HepG2 (cell line): Measurements from ENCODE around the gene TAGAP. TPM values are rescaled to one million over a fixed set of nuclear protein-coding genes. Genes with fewer than 3 reads are reported as not detected.

Experiments used
- ATAC-seq: fragments of 200-7000 bp; cut with Tn5 transposase; 3 replicates; pipeline ENCODE4 v1.9.1; 2020; ENCODE audit warnings: mild to moderate bottlenecking, moderate library complexity
- BruUV-seq: library from RNA; stranded (reverse); fragments of 400-500 nt; replicated peaks from 2 replicates; lab custom pipeline; 2021; lab: Mats Ljungman, UMichigan
- CTCF ChIA-PET: fragments of 300-600 bp; formaldehyde crosslinking; extraction: SDS; loops from one replicate; lab custom pipeline; 2021; ENCODE audit warnings: low total read pairs, inconsistent platforms, low intra/inter-chr PET ratio; lab: Yijun Ruan, JAX
- POLR2A ChIA-PET: fragments of 350-600 bp; sonication (Branson Sonifier 250); formaldehyde crosslinking; loops from one replicate; lab custom pipeline; 2020; ENCODE audit warnings: antibody characterized with exemption, inconsistent platforms; lab: Yijun Ruan, JAX
- DNase-seq: peaks from one replicate; pipeline ENCODE4 v3.0.0-alpha.2; 2015; ENCODE audit warnings: low spot score
- FAIRE-seq: peaks from 3 replicates; lab custom pipeline; 2011; peaks lifted over from hg19 to GRCh38; lab: Jason Lieb, UNC
- H2AFZ ChIP-seq: one replicate; pipeline ENCODE4 v1.6.1; 2011; ENCODE audit warnings: low read length, inconsistent platforms
- H3K27ac ChIP-seq: fragments of 300-600 bp; 3 replicates; pipeline ENCODE4 v1.8.0; 2011; ENCODE audit warnings: mixed run types, mild to moderate bottlenecking, mixed read lengths, low read length, inconsistent platforms; ENCODE audit not compliant: insufficient read depth; ENCODE audit errors: extremely low read length
- H3K27me3 ChIP-seq, 2 experiments: fragments of 200-600 bp in 1 of 2; 2 replicates in 1 of 2; 3 replicates in 1 of 2; pipeline versions ENCODE4 v1.6.0 to v1.8.0; 2011; ENCODE audit warnings: low read length in 2 of 2, mild to moderate bottlenecking in 2 of 2, moderate library complexity in 2 of 2, inconsistent platforms in 1 of 2; ENCODE audit not compliant: insufficient read depth in 2 of 2, control insufficient read depth in 1 of 2
- H3K36me3 ChIP-seq, 2 experiments: fragments of 200-600 bp in 1 of 2; replicated peaks in 1 of 2; 2 replicates in 1 of 2; 3 replicates in 1 of 2; pipeline versions ENCODE4 v1.5.1 to v1.8.0; 2011; ENCODE audit warnings: low read length in 2 of 2, inconsistent platforms in 1 of 2; ENCODE audit not compliant: insufficient read depth in 2 of 2, control insufficient read depth in 1 of 2
- H3K4me1 ChIP-seq: 2 replicates; pipeline ENCODE4 v1.5.1; 2012; ENCODE audit warnings: low read length, inconsistent platforms; ENCODE audit not compliant: insufficient read depth
- H3K4me2 ChIP-seq: 2 replicates; pipeline ENCODE4 v1.6.0; 2011; ENCODE audit warnings: low read depth, low read length, inconsistent platforms
- H3K4me3 ChIP-seq, 3 experiments: fragments of 200-600 bp in 1 of 3; sonication (generic), shearing (Covaris generic) in 1 of 3; replicated peaks in 1 of 3; 2 replicates each; pipeline ENCODE4 v1.5.1; 2011 to 2016; ENCODE audit warnings: low read length in 3 of 3, inconsistent platforms in 2 of 3, low read depth in 2 of 3, mild to moderate bottlenecking in 2 of 3, control low read depth in 1 of 3, mixed read lengths in 1 of 3; ENCODE audit not compliant: insufficient read depth in 1 of 3
- H3K79me2 ChIP-seq: one replicate; pipeline ENCODE4 v1.6.1; 2011; ENCODE audit warnings: low read length, inconsistent platforms; ENCODE audit not compliant: insufficient read depth
- H3K9ac ChIP-seq: 2 replicates; pipeline ENCODE4 v1.6.0; 2011; ENCODE audit warnings: mild to moderate bottlenecking, low read depth, low read length, inconsistent platforms; ENCODE audit not compliant: insufficient read depth
- H3K9me3 ChIP-seq: 2 replicates; pipeline ENCODE4 v1.5.1; 2012; ENCODE audit warnings: mild to moderate bottlenecking, low read length
- H4K20me1 ChIP-seq: 2 replicates; pipeline ENCODE4 v1.6.0; 2011; ENCODE audit warnings: inconsistent platforms, mild to moderate bottlenecking, low read length, moderate library complexity; ENCODE audit not compliant: insufficient read depth
- DNMT3B ChIP-seq: conservative IDR thresholded peaks from 2 replicates; pipeline ENCODE4 v1.6.1; 2016; ENCODE audit warnings: missing biosample characterization, control low read depth
- FOSL1 ChIP-seq: sonication (generic); formaldehyde crosslinking; IDR thresholded peaks from 2 replicates; pipeline ENCODE4 v1.9.0; 2021; ENCODE audit warnings: missing genetic modification reagents, borderline replicate concordance
- FOXA1 ChIP-seq, 2 experiments: fragments of 450-650 bp in 1 of 2; sonication (generic) in 1 of 2; formaldehyde crosslinking in 1 of 2; IDR thresholded peaks; 2 replicates each; pipeline versions ENCODE4 v1.4.0 to v1.6.1; 2016 to 2020; ENCODE audit warnings: missing genetic modification reagents in 1 of 2
- MATR3 ChIP-seq: sonication (generic); formaldehyde crosslinking; IDR thresholded peaks from 2 replicates; pipeline ENCODE4 v1.4.0; 2020; ENCODE audit warnings: missing genetic modification reagents
- MYC ChIP-seq: sonication (generic); formaldehyde crosslinking; IDR thresholded peaks from 2 replicates; pipeline ENCODE4 v1.9.0; 2021; ENCODE audit warnings: missing genetic modification reagents, borderline replicate concordance
- PTBP1 ChIP-seq: fragments of 200-400 bp; formaldehyde crosslinking; IDR thresholded peaks from 2 replicates; pipeline ENCODE4 v1.6.1; 2018; ENCODE audit warnings: low read length, low read depth; ENCODE audit not compliant: poor library complexity, severe bottlenecking
- SMARCE1 ChIP-seq: fragments of 450-650 bp; IDR thresholded peaks from 2 replicates; pipeline ENCODE4 v1.6.1; 2017; ENCODE audit warnings: borderline replicate concordance
- SNAPC2 ChIP-seq: sonication (generic); formaldehyde crosslinking; IDR thresholded peaks from 2 replicates; pipeline ENCODE4 v1.8.1; 2022; ENCODE audit warnings: mild to moderate bottlenecking, missing genetic modification reagents
- ZNF34 ChIP-seq: sonication (generic); formaldehyde crosslinking; IDR thresholded peaks from 2 replicates; pipeline ENCODE4 v1.4.0; 2020; ENCODE audit warnings: mild to moderate bottlenecking, missing genetic modification reagents, borderline replicate concordance
- ZNF451 ChIP-seq: sonication (generic); formaldehyde crosslinking; IDR thresholded peaks from 2 replicates; pipeline ENCODE4 v1.5.0; 2020; ENCODE audit warnings: mild to moderate bottlenecking, missing genetic modification reagents
- ZNF781 ChIP-seq: sonication (generic); formaldehyde crosslinking; IDR thresholded peaks from 2 replicates; pipeline ENCODE4 v1.5.1; 2020; ENCODE audit warnings: borderline replicate concordance, mild to moderate bottlenecking, missing genetic modification reagents; ENCODE audit errors: not compliant biosample characterization
- ZSCAN20 ChIP-seq: sonication (generic); formaldehyde crosslinking; IDR thresholded peaks from 2 replicates; pipeline ENCODE4 v1.4.0; 2020; ENCODE audit warnings: missing genetic modification reagents, mild to moderate bottlenecking, borderline replicate concordance
- ZSCAN25 ChIP-seq: sonication (generic); formaldehyde crosslinking; IDR thresholded peaks from 2 replicates; pipeline ENCODE4 v1.8.0; 2022; ENCODE audit warnings: mild to moderate bottlenecking, missing genetic modification reagents
- ZSCAN31 ChIP-seq: sonication (generic); formaldehyde crosslinking; IDR thresholded peaks from 2 replicates; pipeline ENCODE4 v1.5.0; 2020; ENCODE audit warnings: low read depth, mild to moderate bottlenecking, missing genetic modification reagents
- WGBS: methylation state at CpG from one replicate; pipeline ENCODE4 v1.1.6; 2017; ENCODE audit warnings: low lambda C conversion rate; 5-methylcytosine and 5-hydroxymethylcytosine counted together
- in situ Hi-C: cut with HindIII; loops from 2 replicates; pipeline ENCODE4 v1.10.0; 2017; ENCODE audit warnings: low pct_unique_long_range_greater_than_20kb; ENCODE audit not compliant: extremely low pct_ligation_motif_present
- intact Hi-C: fragments of 100-400 bp; cut with micrococcal nuclease; formaldehyde crosslinking; loops from one replicate; pipeline ENCODE4 v1.10.0; 2022; ENCODE audit not compliant: unreplicated experiment
- polyA plus RNA-seq, 8 experiments: library from polyadenylated mRNA; depleted of rRNA in 3 of 8; stranded (reverse) in 7 of 8; unstranded in 1 of 8; fragments of >200 nt; fragmentation: Illumina TruSeq in 4 of 8; extraction: Trizol in 4 of 8; gene quantifications; 2 replicates each; pipeline versions ENCODE4 v1.2.1 to v1.2.3, GENCODE V29; 2011 to 2016; ENCODE audit warnings: low read depth in 4 of 8, missing spikeins in 1 of 8, mixed read lengths in 1 of 8; ENCODE audit not compliant: insufficient read depth in 1 of 8
- total RNA-seq, 5 experiments: library from RNA; depleted of rRNA; stranded (reverse); fragments of >200 nt; fragmentation: Illumina TruSeq; extraction: Trizol; gene quantifications; 2 replicates each; pipeline ENCODE4 v1.2.3, GENCODE V29; 2016; ENCODE audit warnings: low read depth in 1 of 5
- TF ChIP-seq, protein P1 (sequence below): sonication (generic); formaldehyde crosslinking; IDR thresholded peaks from 2 replicates; pipeline ENCODE4 v1.5.0; 2020; ENCODE audit warnings: missing genetic modification reagents
- TF ChIP-seq, protein P2 (sequence below): sonication (generic); formaldehyde crosslinking; IDR thresholded peaks from 2 replicates; pipeline ENCODE4 v1.5.0; 2020; ENCODE audit warnings: missing genetic modification reagents
- TF ChIP-seq, protein P3 (sequence below): sonication (generic); formaldehyde crosslinking; conservative IDR thresholded peaks from 2 replicates; pipeline ENCODE4 v1.8.0; 2022; ENCODE audit warnings: low read depth, missing genetic modification reagents

TAGAP gene
- total and polyA plus RNA-seq, 2 of the 13 experiments (the other 11 are each of a cell fraction or from before 2014, with no cell fraction given) = not detected

DNA sequence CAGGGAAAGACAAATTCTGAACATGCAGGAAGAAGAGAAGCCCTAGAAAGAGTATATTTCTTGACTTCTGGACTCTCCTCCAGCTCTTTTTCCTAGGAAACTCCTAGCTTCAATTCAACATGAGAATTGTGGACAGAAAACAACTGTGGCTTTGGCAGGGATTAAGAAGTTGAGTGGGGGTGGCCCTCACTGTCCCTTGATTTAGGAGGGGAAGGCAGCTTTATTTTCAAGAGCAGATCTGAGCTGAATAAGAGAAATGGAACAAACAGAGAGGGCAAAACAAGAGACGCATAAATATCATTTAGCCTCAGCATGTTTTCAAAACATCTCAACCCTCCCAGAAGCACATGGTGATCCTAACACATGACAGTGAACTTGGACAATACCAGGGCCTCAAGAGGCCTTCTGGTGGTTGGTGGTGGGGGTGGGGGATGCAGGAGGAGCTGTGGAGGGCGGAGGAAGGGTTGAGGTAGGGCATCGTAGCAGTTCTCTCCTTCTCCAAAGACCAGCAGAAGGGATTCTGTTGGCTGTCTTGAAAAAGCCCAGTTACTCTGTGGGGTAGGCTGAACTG lies 21.1 kb upstream of the TAGAP start:
- H3K9me3 ChIP-seq = no peaks in the 10 kb centered on the region
- no peak overlapping the region for H2AFZ ChIP-seq
- no TSS peak for BruUV-seq
- H4K20me1 ChIP-seq = no peaks in the 10 kb centered on the region
- no peaks in the 10 kb centered on the region for H3K4me1 ChIP-seq
- 15% methylated on average over 3 of the region's 3 CpGs for WGBS
- no peak for DNase-seq
- intact Hi-C loops = no loop called here
- POLR2A ChIA-PET = no interaction called here
- H3K79me2 ChIP-seq = no peaks in the 10 kb centered on the region
- no peak for ATAC-seq
- no peak overlapping the region for H3K27ac ChIP-seq
- H3K4me2 ChIP-seq = no peak overlapping the region
- H3K9ac ChIP-seq = no peak overlapping the region
- in situ Hi-C loops = no loop called here
- CTCF ChIA-PET = no interaction called here
- no peak overlapping the region for H3K4me3 ChIP-seq
- no peaks in the 10 kb centered on the region for H3K36me3 ChIP-seq
- FAIRE-seq = no peak
- H3K27me3 ChIP-seq = peaks cover 7 to 74% of the 10 kb centered on the region in 2 experiments; a peak in 4 of 5 replicates
- TF ChIP-seq MATR3 (no peak), SMARCE1 (no peak), ZNF781 (CRISPR knock-in tag) (no peak), ZSCAN25 (no peak), DNMT3B (CRISPR knock-in tag) (no peak), SNAPC2 (CRISPR knock-in tag) (no peak), PTBP1 (no peak), MYC (CRISPR knock-in tag) (no peak)

DNA sequence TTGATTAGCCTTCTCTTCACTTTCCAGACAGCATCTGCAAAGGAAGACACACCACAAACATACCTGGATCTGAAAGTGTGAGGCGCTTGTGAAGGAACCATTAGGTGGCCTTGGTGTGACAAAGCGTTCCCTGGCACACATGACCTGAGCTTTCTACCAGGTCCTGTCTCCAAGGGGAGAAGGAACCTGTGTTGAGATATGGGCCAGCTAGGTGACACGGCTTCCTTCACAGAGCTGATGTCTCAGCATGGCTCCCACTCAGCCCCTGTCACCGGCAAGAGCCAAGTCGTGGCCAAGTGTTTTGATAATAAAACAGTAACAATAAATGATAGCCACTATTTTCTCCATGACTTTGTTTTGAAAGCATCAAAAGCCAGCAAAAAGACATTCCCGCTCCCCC lies 20.3 kb upstream of the TAGAP start:
- Histone ChIP-seq H3K9me3 (no peaks in the 10 kb centered on the region), H3K9ac (no peak overlapping the region), H3K4me2 (no peak overlapping the region), H2AFZ (no peak overlapping the region), H3K36me3 (no peaks in the 10 kb centered on the region), H4K20me1 (no peaks in the 10 kb centered on the region), H3K27ac (no peak overlapping the region), H3K4me1 (no peaks in the 10 kb centered on the region), H3K4me3 (no peak overlapping the region), H3K79me2 (no peaks in the 10 kb centered on the region), H3K27me3 (peaks cover 7 to 81% of the 10 kb centered on the region in 2 experiments; a peak in 4 of 5 replicates)
- in situ Hi-C loops = no loop called here
- no TSS peak for BruUV-seq
- ChIA-PET POLR2A (no interaction called here), CTCF (no interaction called here)
- intact Hi-C loops = no loop called here
- ATAC-seq = no peak
- DNase-seq = no peak
- no peak for FAIRE-seq
- WGBS = 30% methylated on average over 6 of the region's 6 CpGs
- TF ChIP-seq ZNF34 (CRISPR knock-in tag) (no peak), ZNF451 (CRISPR knock-in tag) (no peak), FOXA1 (IDR thresholded peaks at IDR 0.05) (no peak), FOXA1 (CRISPR knock-in tag; IDR thresholded peaks at IDR 0.05) (no peak), FOSL1 (no peak), ZSCAN31 (CRISPR knock-in tag) (no peak), ZSCAN20 (no peak)
- TF ChIP-seq, protein P1, sequence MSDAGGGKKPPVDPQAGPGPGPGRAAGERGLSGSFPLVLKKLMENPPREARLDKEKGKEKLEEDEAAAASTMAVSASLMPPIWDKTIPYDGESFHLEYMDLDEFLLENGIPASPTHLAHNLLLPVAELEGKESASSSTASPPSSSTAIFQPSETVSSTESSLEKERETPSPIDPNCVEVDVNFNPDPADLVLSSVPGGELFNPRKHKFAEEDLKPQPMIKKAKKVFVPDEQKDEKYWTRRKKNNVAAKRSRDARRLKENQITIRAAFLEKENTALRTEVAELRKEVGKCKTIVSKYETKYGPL (CRISPR knock-in tag) = no peak
- TF ChIP-seq, protein P2, sequence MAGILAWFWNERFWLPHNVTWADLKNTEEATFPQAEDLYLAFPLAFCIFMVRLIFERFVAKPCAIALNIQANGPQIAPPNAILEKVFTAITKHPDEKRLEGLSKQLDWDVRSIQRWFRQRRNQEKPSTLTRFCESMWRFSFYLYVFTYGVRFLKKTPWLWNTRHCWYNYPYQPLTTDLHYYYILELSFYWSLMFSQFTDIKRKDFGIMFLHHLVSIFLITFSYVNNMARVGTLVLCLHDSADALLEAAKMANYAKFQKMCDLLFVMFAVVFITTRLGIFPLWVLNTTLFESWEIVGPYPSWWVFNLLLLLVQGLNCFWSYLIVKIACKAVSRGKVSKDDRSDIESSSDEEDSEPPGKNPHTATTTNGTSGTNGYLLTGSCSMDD (CRISPR knock-in tag) = no peak
- TF ChIP-seq, protein P3, sequence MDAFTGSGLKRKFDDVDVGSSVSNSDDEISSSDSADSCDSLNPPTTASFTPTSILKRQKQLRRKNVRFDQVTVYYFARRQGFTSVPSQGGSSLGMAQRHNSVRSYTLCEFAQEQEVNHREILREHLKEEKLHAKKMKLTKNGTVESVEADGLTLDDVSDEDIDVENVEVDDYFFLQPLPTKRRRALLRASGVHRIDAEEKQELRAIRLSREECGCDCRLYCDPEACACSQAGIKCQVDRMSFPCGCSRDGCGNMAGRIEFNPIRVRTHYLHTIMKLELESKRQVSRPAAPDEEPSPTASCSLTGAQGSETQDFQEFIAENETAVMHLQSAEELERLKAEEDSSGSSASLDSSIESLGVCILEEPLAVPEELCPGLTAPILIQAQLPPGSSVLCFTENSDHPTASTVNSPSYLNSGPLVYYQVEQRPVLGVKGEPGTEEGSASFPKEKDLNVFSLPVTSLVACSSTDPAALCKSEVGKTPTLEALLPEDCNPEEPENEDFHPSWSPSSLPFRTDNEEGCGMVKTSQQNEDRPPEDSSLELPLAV = no peak
